Smooth muscle cell (in vitro differentiated cells): ENCODE measurements around the gene ZNF519. TPM values are rescaled to one million over a fixed set of nuclear protein-coding genes. Genes with fewer than 3 reads are reported as not detected.
"Not testable (repeated sequence)": the region's sequence is repeated elsewhere in the genome, so short reads cannot be mapped to it uniquely, and the experiment has no call there.

Experiments used
- DNase-seq: peaks from one replicate; lab custom pipeline; 2025; ENCODE audit not compliant: unreplicated experiment; lab: John Stamatoyannopoulos, UW
- H2AFZ ChIP-seq: fragments of 200-600 bp; sonication (generic); 2 replicates; pipeline ENCODE4 v1.6.0; 2016; ENCODE audit warnings: antibody characterized with exemption, low read depth, mild to moderate bottlenecking
- H3F3A ChIP-seq: fragments of 200-600 bp; sonication (generic); 2 replicates; pipeline ENCODE4 v1.6.0; 2017; ENCODE audit warnings: antibody characterized with exemption, low read depth
- H3K27ac ChIP-seq: fragments of 200-600 bp; sonication (generic); 2 replicates; pipeline ENCODE4 v1.5.1; 2016; ENCODE audit warnings: low read depth, mild to moderate bottlenecking
- H3K27me3 ChIP-seq: fragments of 200-600 bp; sonication (generic); 2 replicates; pipeline ENCODE4 v1.6.1; 2016; ENCODE audit warnings: low read depth, mild to moderate bottlenecking
- H3K36me3 ChIP-seq: fragments of 200-600 bp; sonication (generic); 2 replicates; pipeline ENCODE4 v1.5.1; 2016; ENCODE audit warnings: low read depth
- H3K4me1 ChIP-seq: fragments of 200-600 bp; sonication (generic); 2 replicates; pipeline ENCODE4 v1.5.1; 2016; ENCODE audit warnings: low read depth
- H3K4me2 ChIP-seq: fragments of 200-600 bp; sonication (generic); 2 replicates; pipeline ENCODE4 v1.6.0; 2016; ENCODE audit warnings: mild to moderate bottlenecking
- H3K4me3 ChIP-seq: fragments of 200-600 bp; sonication (generic); 2 replicates; pipeline ENCODE4 v1.5.1; 2016; ENCODE audit warnings: mild to moderate bottlenecking
- H3K79me2 ChIP-seq: fragments of 200-600 bp; sonication (generic); 2 replicates; pipeline ENCODE4 v1.6.0; 2016; ENCODE audit warnings: low read depth, mild to moderate bottlenecking
- H3K9ac ChIP-seq: fragments of 200-600 bp; sonication (generic); 2 replicates; pipeline ENCODE4 v1.6.0; 2016; ENCODE audit warnings: low read depth
- H3K9me3 ChIP-seq: fragments of 200-600 bp; sonication (generic); replicated peaks from 2 replicates; pipeline ENCODE4 v1.5.1; 2016; ENCODE audit warnings: low read depth
- H4K20me1 ChIP-seq: fragments of 200-600 bp; sonication (generic); 2 replicates; pipeline ENCODE4 v1.6.0; 2016; ENCODE audit warnings: low read depth
- WGBS: methylation state at CpG from one replicate; pipeline ENCODE4 v1.1.7; 2016; ENCODE audit warnings: low lambda C conversion rate; 5-methylcytosine and 5-hydroxymethylcytosine counted together
- polyA plus RNA-seq: library from polyadenylated mRNA; unstranded; fragments of >200 nt; fragmentation: Nextera tagmentation; extraction: Ambion mirVana; gene quantifications from 2 replicates; pipeline ENCODE4 v1.2.1, GENCODE V29; 2016
- total RNA-seq: library from RNA; depleted of rRNA; stranded (reverse); fragments of >200 nt; gene quantifications from 2 replicates; pipeline ENCODE4 v1.2.3, GENCODE V29; 2014
- TF ChIP-seq, protein P1 (sequence below): fragments of 200-600 bp; sonication (generic); IDR thresholded peaks from 2 replicates; pipeline ENCODE4 v1.5.1; 2017; ENCODE audit warnings: borderline replicate concordance, mild to moderate bottlenecking, antibody characterized with exemption; ENCODE audit not compliant: insufficient read depth, poor library complexity, severe bottlenecking

The ZNF519 gene
- total and polyA plus RNA-seq, 2 experiments from 2014 or later: 2.2 to 7.0 TPM

DNA sequence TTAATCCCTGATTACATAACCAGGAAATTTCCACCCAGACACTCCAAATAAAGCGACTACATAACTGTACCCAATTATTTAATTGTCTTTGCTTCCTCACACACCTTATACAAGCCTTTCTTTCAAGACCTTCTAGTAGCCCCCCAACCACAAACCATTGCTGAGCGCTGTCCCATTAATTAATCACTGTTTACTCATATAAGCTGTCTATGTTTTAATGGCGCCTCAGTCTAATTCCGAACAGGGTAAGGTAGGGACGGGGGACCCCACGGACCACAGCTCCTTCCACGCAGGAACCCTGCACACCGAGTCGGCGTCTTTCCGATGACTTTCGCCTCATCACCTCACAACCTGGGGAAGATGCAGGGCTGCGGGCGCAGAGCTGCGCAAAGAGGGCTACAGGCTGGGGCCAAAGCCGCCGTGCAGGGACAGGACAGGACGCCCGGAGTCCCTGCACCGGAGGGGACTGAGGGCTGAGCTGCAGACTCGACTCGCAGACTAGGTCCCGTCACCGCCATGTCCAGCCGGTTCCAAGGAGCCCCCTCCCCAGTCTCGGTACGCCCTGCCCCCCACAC, 452 bp downstream of the ZNF519 start:
- Histone ChIP-seq H3K4me2 (peak overlapping the region; percentile 90), H3K9ac (peak overlapping the region; percentile 81), H3K79me2 (peaks cover 17% of the 10 kb centered on the region), H3K4me3 (peak overlapping the region; percentile 72), H2AFZ (peak overlapping the region; percentile 75)
- not testable (repeated sequence) for H3K4me1 ChIP-seq, H3K36me3 ChIP-seq, H4K20me1 ChIP-seq, H3F3A ChIP-seq, H3K27ac ChIP-seq, H3K27me3 ChIP-seq, DNase-seq, H3K9me3 ChIP-seq
- WGBS: under 1% methylated on average over 16 of the region's 27 CpGs

DNA sequence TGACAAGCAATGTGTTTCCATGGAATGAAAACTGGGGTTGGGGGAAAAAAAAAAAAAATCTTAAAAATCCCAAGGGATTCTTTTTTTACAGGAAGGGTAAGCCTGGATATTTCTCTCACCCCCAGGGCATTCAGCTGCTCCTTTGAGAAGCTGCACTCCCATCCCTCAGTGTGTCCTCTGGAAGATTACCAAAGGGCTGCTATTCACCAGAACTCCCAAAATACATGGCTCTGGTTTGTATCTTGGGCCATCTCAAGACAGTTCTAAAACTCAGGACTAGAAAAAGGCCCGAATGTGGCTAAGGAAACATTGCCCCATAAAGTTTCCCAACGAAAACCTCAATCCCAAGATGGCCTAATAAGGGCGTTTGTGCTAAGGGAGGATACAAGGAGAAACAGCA, 1.4 kb downstream of the ZNF519 start:
- Histone ChIP-seq H3K4me2 (peak overlapping the region; percentile 90), H3K79me2 (peaks cover 17% of the 10 kb centered on the region), H3K4me3 (peak overlapping the region; percentile 72)
- H3K27ac ChIP-seq, H4K20me1 ChIP-seq, H3K36me3 ChIP-seq, H2AFZ ChIP-seq, H3K9me3 ChIP-seq, H3K4me1 ChIP-seq, H3K27me3 ChIP-seq, DNase-seq, H3K9ac ChIP-seq, H3F3A ChIP-seq: not testable (repeated sequence)
- 6% methylated on average over 3 of the region's 3 CpGs for WGBS

DNA sequence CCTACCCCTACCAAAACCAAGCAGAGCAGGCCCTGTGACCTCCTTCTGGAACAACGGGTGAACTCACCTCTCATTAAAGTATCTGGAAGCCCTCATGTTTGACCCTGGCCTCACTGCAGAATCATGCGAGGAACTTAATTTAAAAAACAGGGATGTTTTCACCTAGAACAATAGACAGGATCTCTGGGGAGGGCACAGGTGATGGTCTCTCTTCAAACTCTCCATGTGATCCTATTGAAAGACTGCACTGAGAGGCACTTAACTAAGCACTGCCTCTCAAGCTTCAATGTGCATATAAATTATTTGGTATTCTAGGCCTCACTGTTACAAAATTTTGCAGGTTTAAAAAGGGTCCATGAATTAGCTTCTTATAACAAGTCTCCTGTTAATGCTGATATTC, 7.5 kb downstream of the ZNF519 start:
- Histone ChIP-seq H3K4me2 (no peak overlapping the region), H3K9ac (no peak overlapping the region), H3F3A (no peaks in the 10 kb centered on the region), H3K9me3 (no peaks in the 10 kb centered on the region), H3K27ac (no peak overlapping the region), H3K4me3 (no peak overlapping the region), H3K27me3 (no peaks in the 10 kb centered on the region), H4K20me1 (no peaks in the 10 kb centered on the region), H2AFZ (no peak overlapping the region), H3K4me1 (no peaks in the 10 kb centered on the region), H3K36me3 (no peaks in the 10 kb centered on the region), H3K79me2 (peaks cover 18% of the 10 kb centered on the region)
- no peak for DNase-seq
- WGBS: 76% methylated on average over 2 of the region's 2 CpGs
- TF ChIP-seq, protein P1, sequence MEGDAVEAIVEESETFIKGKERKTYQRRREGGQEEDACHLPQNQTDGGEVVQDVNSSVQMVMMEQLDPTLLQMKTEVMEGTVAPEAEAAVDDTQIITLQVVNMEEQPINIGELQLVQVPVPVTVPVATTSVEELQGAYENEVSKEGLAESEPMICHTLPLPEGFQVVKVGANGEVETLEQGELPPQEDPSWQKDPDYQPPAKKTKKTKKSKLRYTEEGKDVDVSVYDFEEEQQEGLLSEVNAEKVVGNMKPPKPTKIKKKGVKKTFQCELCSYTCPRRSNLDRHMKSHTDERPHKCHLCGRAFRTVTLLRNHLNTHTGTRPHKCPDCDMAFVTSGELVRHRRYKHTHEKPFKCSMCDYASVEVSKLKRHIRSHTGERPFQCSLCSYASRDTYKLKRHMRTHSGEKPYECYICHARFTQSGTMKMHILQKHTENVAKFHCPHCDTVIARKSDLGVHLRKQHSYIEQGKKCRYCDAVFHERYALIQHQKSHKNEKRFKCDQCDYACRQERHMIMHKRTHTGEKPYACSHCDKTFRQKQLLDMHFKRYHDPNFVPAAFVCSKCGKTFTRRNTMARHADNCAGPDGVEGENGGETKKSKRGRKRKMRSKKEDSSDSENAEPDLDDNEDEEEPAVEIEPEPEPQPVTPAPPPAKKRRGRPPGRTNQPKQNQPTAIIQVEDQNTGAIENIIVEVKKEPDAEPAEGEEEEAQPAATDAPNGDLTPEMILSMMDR: no peak

DNA sequence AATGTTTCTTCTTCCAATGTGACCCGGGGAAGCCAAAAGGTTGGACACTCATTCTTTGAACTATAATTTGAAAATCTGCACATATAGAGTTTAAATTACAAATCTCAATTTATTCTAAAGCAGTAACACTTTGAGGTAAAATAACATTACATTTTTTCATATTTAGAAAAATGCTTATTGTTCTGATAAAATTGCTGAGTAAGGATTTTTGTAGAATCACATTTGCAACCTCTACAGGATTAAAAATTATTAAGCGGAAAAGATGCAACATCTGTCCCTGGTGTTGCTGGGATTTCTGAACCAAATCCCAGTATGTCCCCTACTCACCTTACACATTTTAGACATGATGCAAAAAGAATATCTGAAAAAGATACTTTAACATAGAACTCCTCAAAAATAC, 10.1 kb downstream of the ZNF519 start:
- Histone ChIP-seq H3K9ac (no peak overlapping the region), H3F3A (no peaks in the 10 kb centered on the region), H3K79me2 (peaks cover 19% of the 10 kb centered on the region), H3K27me3 (no peaks in the 10 kb centered on the region), H3K9me3 (no peaks in the 10 kb centered on the region), H2AFZ (no peak overlapping the region), H3K4me3 (no peak overlapping the region), H3K36me3 (no peaks in the 10 kb centered on the region), H3K4me1 (no peaks in the 10 kb centered on the region), H4K20me1 (no peaks in the 10 kb centered on the region), H3K27ac (no peak overlapping the region), H3K4me2 (no peak overlapping the region)
- 98% methylated on average over 2 of the region's 2 CpGs for WGBS
- TF ChIP-seq, protein P1: no peak
- DNase-seq: no peak

DNA sequence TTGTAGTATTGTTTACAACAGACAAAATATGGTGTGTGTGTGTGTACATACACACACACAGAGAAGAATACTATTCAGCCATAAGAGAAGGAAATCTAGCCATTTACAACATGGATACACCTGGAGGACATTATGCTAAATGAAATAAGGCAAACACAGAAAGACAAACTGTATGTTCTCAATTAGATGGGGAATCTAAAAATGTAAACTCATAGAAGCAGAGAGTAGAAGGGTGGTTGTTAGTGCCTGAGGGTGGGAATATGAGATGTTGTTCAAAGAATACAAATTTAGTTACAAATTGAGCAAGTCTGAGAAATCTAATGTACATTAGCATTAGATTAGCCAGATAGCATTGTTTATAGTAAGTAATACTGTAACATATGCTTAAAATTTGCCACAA, 11.3 kb downstream of the ZNF519 start:
- no peak overlapping the region for H3K27ac ChIP-seq
- no peaks in the 10 kb centered on the region for H3K36me3 ChIP-seq
- no peak for DNase-seq
- H3K4me2 ChIP-seq: no peak overlapping the region
- no peaks in the 10 kb centered on the region for H3F3A ChIP-seq
- H3K4me1 ChIP-seq: no peaks in the 10 kb centered on the region
- H4K20me1 ChIP-seq: no peaks in the 10 kb centered on the region
- TF ChIP-seq, protein P1: no peak
- peaks cover 4% of the 10 kb centered on the region for H3K9me3 ChIP-seq
- H3K4me3 ChIP-seq: no peak overlapping the region
- no peak overlapping the region for H3K9ac ChIP-seq
- H3K79me2 ChIP-seq: peaks cover 22% of the 10 kb centered on the region
- no peak overlapping the region for H2AFZ ChIP-seq
- no peaks in the 10 kb centered on the region for H3K27me3 ChIP-seq
